T-cell (primary cell): ENCODE measurements around the gene GEN1. TPM values are rescaled to one million over a fixed set of nuclear protein-coding genes. Genes with fewer than 3 reads are reported as not detected.

Experiments
- ATAC-seq, 4 experiments: fragments of 200-7000 bp in 3 of 4; fragments of 150-1000 bp in 1 of 4; cut with Tn5 transposase; replicated peaks in 1 of 4; 1 replicate in 3 of 4; 2 replicates in 1 of 4; pipeline ENCODE4 v1.10.0; 2021; ENCODE audit warnings: moderate library complexity in 3 of 4, mild to moderate bottlenecking in 2 of 4, moderate number of reproducible peaks in 1 of 4
- CTCF ChIA-PET, 2 donors: fragments of 300-600 bp; sonication (Branson Sonifier 250); formaldehyde crosslinking; loops; one replicate each; lab custom pipeline; 2022; ENCODE audit warnings: antibody characterized with exemption in 2 of 2; lab: Charles Lee
- POLR2A ChIA-PET, 2 donors: fragments of 300-600 bp; sonication (Branson Sonifier 250); formaldehyde crosslinking; loops; one replicate each; lab custom pipeline; 2022; ENCODE audit warnings: antibody characterized with exemption in 2 of 2; lab: Charles Lee
- DNase-seq, 35 experiments: peaks; one replicate each; pipeline versions ENCODE4 v3.0.0 to v3.0.0-alpha.2; 2013 to 2023
- H3K27ac ChIP-seq: one replicate; pipeline ENCODE4 v1.5.1; 2013; ENCODE audit warnings: low read length
- H3K27me3 ChIP-seq, 2 experiments: replicated peaks in 1 of 2; 1 replicate in 1 of 2; 2 replicates in 1 of 2; pipeline versions ENCODE4 v1.6.1 to v1.7.0; 2013; ENCODE audit warnings: low read length in 1 of 2, mixed read lengths in 1 of 2; ENCODE audit not compliant: control insufficient read depth in 2 of 2, insufficient read depth in 2 of 2; ENCODE audit errors: extremely low read depth in 1 of 2
- H3K36me3 ChIP-seq, 2 donors: 1 replicate in 1 of 2; 2 replicates in 1 of 2; pipeline versions ENCODE4 v1.6.1 to v1.7.0; 2013; ENCODE audit warnings: low read length in 1 of 2; ENCODE audit not compliant: control insufficient read depth in 2 of 2, insufficient read depth in 1 of 2; ENCODE audit errors: extremely low read depth in 1 of 2
- H3K4me1 ChIP-seq, 2 experiments: 1 replicate in 1 of 2; 2 replicates in 1 of 2; pipeline versions ENCODE4 v1.6.1 to v1.7.0; 2013; ENCODE audit warnings: low read length in 2 of 2, mixed read lengths in 1 of 2; ENCODE audit not compliant: insufficient read depth in 2 of 2, control insufficient read depth in 1 of 2; ENCODE audit errors: extremely low read depth in 1 of 2
- H3K4me3 ChIP-seq, 2 donors: 1 replicate in 1 of 2; 2 replicates in 1 of 2; pipeline versions ENCODE4 v1.5.1 to v1.7.0; 2013; ENCODE audit warnings: mild to moderate bottlenecking in 2 of 2, low read length in 1 of 2, moderate library complexity in 1 of 2; ENCODE audit not compliant: control insufficient read depth in 1 of 2; ENCODE audit errors: extremely low read depth in 1 of 2
- H3K9me3 ChIP-seq: 2 replicates; pipeline ENCODE4 v1.7.0; 2013
- H3K27ac Mint-ChIP-seq, 2 donors: one replicate each; pipeline ENCODE4 v1.8.0; 2020 to 2021; ENCODE audit warnings: mild to moderate bottlenecking in 2 of 2, mixed read lengths in 2 of 2
- H3K27me3 Mint-ChIP-seq, 2 donors: one replicate each; pipeline ENCODE4 v1.8.0; 2021 to 2022; ENCODE audit warnings: mixed read lengths in 2 of 2
- H3K36me3 Mint-ChIP-seq: one replicate; pipeline ENCODE4 v1.8.0; 2021; ENCODE audit warnings: mixed read lengths
- H3K4me1 Mint-ChIP-seq, 3 donors: one replicate each; pipeline ENCODE4 v1.8.0; 2020 to 2022; ENCODE audit warnings: mixed read lengths in 3 of 3, mild to moderate bottlenecking in 1 of 3
- H3K4me3 Mint-ChIP-seq, 3 donors: one replicate each; pipeline ENCODE4 v1.8.0; 2020 to 2022; ENCODE audit warnings: mild to moderate bottlenecking in 3 of 3, mixed read lengths in 3 of 3, moderate library complexity in 3 of 3
- H3K9me3 Mint-ChIP-seq, 3 donors: one replicate each; pipeline ENCODE4 v1.8.0; 2020 to 2022; ENCODE audit warnings: mixed read lengths in 3 of 3
- WGBS: methylation state at CpG from one replicate; pipeline ENCODE4 v1.1.5; 2013; ENCODE audit warnings: missing lambda C conversion rate; ENCODE audit not compliant: insufficient coverage; 5-methylcytosine and 5-hydroxymethylcytosine counted together
- total RNA-seq, 35 experiments: library from RNA in 6 of 35; stranded (reverse) in 6 of 35; fragments of 120-200 nt in 1 of 35; gene quantifications; one replicate each; pipeline versions ENCODE4 v1.2.1 to v1.2.4 and lab custom pipeline; 2013 to 2026

GEN1 gene
- total RNA-seq, 5 donors from 2014 or later (not counting 1 experiment from before 2014, with no cell fraction given) = 7.6 to 9.2 (median 7.7) TPM

DNA sequence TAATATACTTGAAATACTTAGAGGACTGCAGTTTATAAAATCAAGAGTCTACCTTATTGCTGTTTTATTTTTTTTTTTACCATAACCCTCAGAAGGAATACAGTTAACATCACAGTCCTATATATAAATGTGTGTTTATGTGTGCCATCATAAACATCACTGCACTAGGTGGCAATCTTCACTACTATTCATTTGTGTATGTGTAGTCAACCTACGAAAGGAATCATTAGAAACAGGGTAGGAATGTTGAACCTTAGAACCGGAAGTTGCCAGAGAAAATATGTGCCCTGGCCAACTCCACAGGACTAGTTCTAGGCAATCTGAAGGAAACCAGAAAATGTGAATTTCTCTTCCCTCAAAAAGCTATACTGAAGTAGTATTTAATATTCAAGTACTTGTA is 3.4 kb downstream of the GEN1 start:
- POLR2A ChIA-PET = interaction anchor here in 1 of 2 donors (0.5 kb wide), 1 partner anchor 19 kb away, joined by 6 read pairs; no protein-coding TSS in a partner anchor
- CTCF ChIA-PET = interaction anchor here in 1 of 2 donors (0.6 kb wide), 1 partner anchor 59 kb away, joined by 3 read pairs; the partner anchor contains the start of gene MSGN1
- Mint-ChIP-seq H3K4me1 (peaks cover 14 to 21% (median 14%) of the 10 kb centered on the region in 3 donors), H3K27me3 (no peaks in the 10 kb centered on the region), H3K36me3 (peaks cover 8% of the 10 kb centered on the region), H3K9me3 (no peaks in the 10 kb centered on the region), H3K27ac (no peak overlapping the region), H3K4me3 (no peak overlapping the region)
- no peak overlapping the region for H3K4me3 ChIP-seq
- H3K27ac ChIP-seq = no peak overlapping the region
- WGBS = no CpG with 5 or more reads among the region's 2 CpGs
- H3K9me3 ChIP-seq = no peaks in the 10 kb centered on the region
- DNase-seq (no peak), ATAC-seq (no peak)
- H3K4me1 ChIP-seq = peaks cover 8 to 14% of the 10 kb centered on the region in 2 experiments
- H3K36me3 ChIP-seq = no peaks in the 10 kb centered on the region
- no peaks in the 10 kb centered on the region for H3K27me3 ChIP-seq

DNA sequence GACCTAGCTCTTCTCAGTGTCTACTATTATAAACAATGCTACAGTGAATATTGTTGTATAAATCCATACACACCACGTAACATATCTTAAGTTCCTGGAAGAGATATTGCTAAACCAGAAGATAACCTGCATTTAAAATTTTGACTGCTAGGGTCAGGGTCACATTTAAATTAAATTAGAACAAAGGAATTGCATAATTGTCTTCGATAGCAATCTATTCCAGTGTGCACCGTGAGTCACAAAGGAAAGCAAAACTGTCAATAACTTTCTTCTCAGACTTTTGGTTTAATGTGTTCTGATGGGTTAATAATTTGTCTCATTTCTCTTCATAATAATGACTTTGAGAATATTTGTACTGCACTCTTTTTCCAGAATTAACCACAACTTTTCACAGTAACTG is 4.2 kb downstream of the GEN1 start:
- no peak for ATAC-seq
- DNase-seq = no peak
- H3K36me3 ChIP-seq = no peaks in the 10 kb centered on the region
- H3K9me3 ChIP-seq = no peaks in the 10 kb centered on the region
- H3K27me3 ChIP-seq = no peaks in the 10 kb centered on the region
- no peak overlapping the region for H3K27ac ChIP-seq
- Mint-ChIP-seq H3K27ac (no peak overlapping the region), H3K4me3 (no peak overlapping the region), H3K27me3 (no peaks in the 10 kb centered on the region), H3K9me3 (no peaks in the 10 kb centered on the region), H3K4me1 (peaks cover 6 to 15% (median 6%) of the 10 kb centered on the region in 3 donors), H3K36me3 (peaks cover 8% of the 10 kb centered on the region)
- peaks cover 6 to 8% of the 10 kb centered on the region in 2 experiments for H3K4me1 ChIP-seq
- WGBS = no CpG with 5 or more reads among the region's 3 CpGs
- CTCF ChIA-PET = no interaction called here
- POLR2A ChIA-PET = interaction anchor here in 1 of 2 donors (0.5 kb wide), 1 partner anchor 18 kb away, joined by 6 read pairs; no protein-coding TSS in a partner anchor
- H3K4me3 ChIP-seq = no peak overlapping the region

DNA sequence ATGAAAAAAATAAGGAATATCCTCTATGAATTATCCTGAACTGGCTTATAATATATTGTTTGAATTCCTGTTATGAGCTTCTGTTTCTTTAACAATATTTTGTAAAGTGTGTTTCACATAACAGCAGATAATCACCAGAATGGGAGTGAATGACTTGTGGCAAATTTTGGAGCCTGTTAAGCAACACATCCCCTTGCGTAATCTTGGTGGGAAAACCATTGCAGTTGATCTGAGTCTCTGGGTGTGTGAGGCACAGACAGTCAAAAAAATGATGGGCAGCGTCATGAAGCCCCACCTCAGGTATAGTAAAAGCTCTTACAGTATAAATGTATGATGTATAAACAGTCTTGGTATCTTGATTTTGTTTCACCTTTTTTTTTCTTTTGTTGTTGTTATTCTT is 5.9 kb downstream of the GEN1 start:
- no peak for ATAC-seq
- H3K36me3 Mint-ChIP-seq = peaks cover 19% of the 10 kb centered on the region
- Histone ChIP-seq H3K27me3 (no peaks in the 10 kb centered on the region), H3K4me3 (no peak overlapping the region), H3K9me3 (no peaks in the 10 kb centered on the region), H3K36me3 (no peaks in the 10 kb centered on the region), H3K4me1 (peaks cover under 1 to 3% of the 10 kb centered on the region in 2 experiments), H3K27ac (no peak overlapping the region)
- POLR2A ChIA-PET = no interaction called here
- H3K4me1 Mint-ChIP-seq = peaks cover under 1 to 6% (median 2%) of the 10 kb centered on the region in 3 donors
- CTCF ChIA-PET = no interaction called here
- 88% methylated on average over 1 of the region's 2 CpGs for WGBS
- no peak for DNase-seq
- no peaks in the 10 kb centered on the region for H3K27me3 Mint-ChIP-seq
- no peak overlapping the region for H3K4me3 Mint-ChIP-seq
- no peak overlapping the region for H3K27ac Mint-ChIP-seq
- no peaks in the 10 kb centered on the region for H3K9me3 Mint-ChIP-seq

- POLR2A ChIA-PET = no interaction called here
- no peaks in the 10 kb centered on the region for H3K27me3 ChIP-seq
- H3K4me3 ChIP-seq = no peak overlapping the region
- 100% methylated on average over 1 of the region's 1 CpG for WGBS
- Mint-ChIP-seq H3K4me3 (no peak overlapping the region), H3K27me3 (no peaks in the 10 kb centered on the region), H3K36me3 (peaks cover 23% of the 10 kb centered on the region), H3K9me3 (no peaks in the 10 kb centered on the region), H3K27ac (no peak overlapping the region), H3K4me1 (no peaks in the 10 kb centered on the region)
- CTCF ChIA-PET = interaction anchor here in 1 of 2 donors (0.6 to 0.7 kb wide), 2 partner anchors 14 to 91 kb away, joined by 3 read pairs; no protein-coding TSS in a partner anchor
- no peak overlapping the region for H3K27ac ChIP-seq
- H3K4me1 ChIP-seq = no peaks in the 10 kb centered on the region
- no peak for ATAC-seq
- H3K36me3 ChIP-seq = no peaks in the 10 kb centered on the region
- no peaks in the 10 kb centered on the region for H3K9me3 ChIP-seq
- no peak for DNase-seq
Measured at GRCh38 chr2:17762451-17762850, 8.5 kb downstream of the GEN1 start.

GRCh38 chr2:17763641-17764333 is 9.8 kb downstream of the GEN1 start:
- H3K27ac Mint-ChIP-seq = no peak overlapping the region
- Histone ChIP-seq H3K9me3 (no peaks in the 10 kb centered on the region), H3K4me3 (no peak overlapping the region), H3K4me1 (no peaks in the 10 kb centered on the region), H3K27me3 (no peaks in the 10 kb centered on the region), H3K36me3 (no peaks in the 10 kb centered on the region), H3K27ac (no peak overlapping the region)
- DNase-seq = no peak
- H3K4me1 Mint-ChIP-seq = no peaks in the 10 kb centered on the region
- WGBS = 100% methylated on average over 2 of the region's 10 CpGs
- ChIA-PET CTCF (no interaction called here), POLR2A (no interaction called here)
- no peaks in the 10 kb centered on the region for H3K27me3 Mint-ChIP-seq
- H3K9me3 Mint-ChIP-seq = no peaks in the 10 kb centered on the region
- ATAC-seq = no peak
- peaks cover 29% of the 10 kb centered on the region for H3K36me3 Mint-ChIP-seq
- H3K4me3 Mint-ChIP-seq = no peak overlapping the region

DNA sequence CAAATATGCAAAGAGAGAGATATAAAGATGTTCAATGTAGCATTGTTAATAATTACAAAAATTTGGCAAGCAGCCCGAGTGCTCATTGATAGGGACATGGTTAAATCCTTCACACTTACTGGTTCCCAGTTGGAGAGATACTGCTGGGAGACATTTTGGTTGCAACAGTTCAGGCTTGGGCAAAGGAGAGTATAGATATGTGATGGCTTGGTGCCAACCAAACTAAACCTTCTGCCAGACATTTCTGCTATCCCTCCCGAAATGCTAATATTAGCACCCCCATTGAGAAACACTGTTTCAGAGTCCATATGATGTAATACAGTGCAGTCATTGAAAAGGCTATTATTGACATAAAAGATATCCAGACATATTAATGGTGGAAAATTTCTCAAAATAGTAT is 11.5 kb downstream of the GEN1 start:
- CTCF ChIA-PET = no interaction called here
- no peaks in the 10 kb centered on the region for H3K4me1 ChIP-seq
- H3K27ac Mint-ChIP-seq = no peak overlapping the region
- DNase-seq (no peak), ATAC-seq (no peak)
- peaks cover 28% of the 10 kb centered on the region for H3K36me3 Mint-ChIP-seq
- no peaks in the 10 kb centered on the region for H3K9me3 Mint-ChIP-seq
- WGBS = no CpG with 5 or more reads among the region's 2 CpGs
- POLR2A ChIA-PET = no interaction called here
- no peak overlapping the region for H3K27ac ChIP-seq
- no peaks in the 10 kb centered on the region for H3K27me3 ChIP-seq
- H3K9me3 ChIP-seq = no peaks in the 10 kb centered on the region
- no peaks in the 10 kb centered on the region for H3K27me3 Mint-ChIP-seq
- H3K36me3 ChIP-seq = no peaks in the 10 kb centered on the region
- no peak overlapping the region for H3K4me3 Mint-ChIP-seq
- H3K4me3 ChIP-seq = no peak overlapping the region
- H3K4me1 Mint-ChIP-seq = no peaks in the 10 kb centered on the region
